OCI-LY1 (cell line): ENCODE data around the gene ZBTB38.

ENCODE experiments used
- H2AFZ ChIP-seq: fragments of 200-600 bp; sonication (generic), shearing (Covaris generic); 2 replicates; pipeline ENCODE4 v1.6.0; 2014; ENCODE audit warnings: antibody characterized with exemption, mild to moderate bottlenecking, low read length
- H3F3A ChIP-seq: fragments of 200-600 bp; sonication (generic), shearing (Covaris generic); 2 replicates; pipeline ENCODE4 v1.6.0; 2014; ENCODE audit warnings: mild to moderate bottlenecking, antibody characterized with exemption, low read length, moderate library complexity; ENCODE audit not compliant: insufficient read depth
- H3K27ac ChIP-seq: fragments of 200-600 bp; sonication (generic); 2 replicates; pipeline ENCODE4 v1.5.1; 2014; ENCODE audit warnings: low read length, mixed run types, mild to moderate bottlenecking, low read depth; ENCODE audit not compliant: poor library complexity, severe bottlenecking
- H3K27me3 ChIP-seq: fragments of 200-600 bp; sonication (generic); 2 replicates; pipeline ENCODE4 v1.6.0; 2014; ENCODE audit warnings: antibody characterized with exemption, mild to moderate bottlenecking, low read length, moderate library complexity; ENCODE audit not compliant: insufficient read depth
- H3K36me3 ChIP-seq: fragments of 200-600 bp; sonication (generic); 2 replicates; pipeline ENCODE4 v1.6.1; 2014; ENCODE audit warnings: mild to moderate bottlenecking, antibody characterized with exemption, low read length, moderate library complexity, mixed read lengths; ENCODE audit not compliant: insufficient read depth
- H3K4me1 ChIP-seq: fragments of 200-600 bp; sonication (generic); 2 replicates; pipeline ENCODE4 v1.5.1; 2014; ENCODE audit warnings: mild to moderate bottlenecking, low read length, moderate library complexity; ENCODE audit not compliant: insufficient read depth, severe bottlenecking
- H3K4me2 ChIP-seq: fragments of 200-600 bp; sonication (generic), shearing (Covaris generic); 2 replicates; pipeline ENCODE4 v1.6.1; 2014; ENCODE audit warnings: low read length
- H3K4me3 ChIP-seq: fragments of 200-600 bp; sonication (generic); 2 replicates; pipeline ENCODE4 v1.5.1; 2014; ENCODE audit warnings: low read length, low read depth, mild to moderate bottlenecking, mixed read lengths; ENCODE audit not compliant: poor library complexity, severe bottlenecking
- H3K79me2 ChIP-seq: fragments of 200-600 bp; shearing (Covaris generic); 2 replicates; pipeline ENCODE4 v1.6.1; 2016; ENCODE audit warnings: mixed run types, low read length, mixed read lengths; ENCODE audit not compliant: insufficient read depth
- H3K9ac ChIP-seq: fragments of 200-600 bp; sonication (generic), shearing (Covaris generic); 2 replicates; pipeline ENCODE4 v1.6.1; 2014; ENCODE audit warnings: mild to moderate bottlenecking, low read length, mixed read lengths
- H3K9me2 ChIP-seq: fragments of 200-600 bp; sonication (generic), shearing (Covaris generic); 2 replicates; pipeline ENCODE4 v1.6.1; 2014; ENCODE audit warnings: low read depth, mild to moderate bottlenecking, low read length, mixed read lengths
- H3K9me3 ChIP-seq: fragments of 200-600 bp; shearing (Covaris generic); 2 replicates; pipeline ENCODE4 v1.6.1; 2014; ENCODE audit warnings: low read length, mixed read lengths
- H4K20me1 ChIP-seq: fragments of 200-600 bp; sonication (generic), shearing (Covaris generic); 2 replicates; pipeline ENCODE4 v1.6.0; 2016; ENCODE audit warnings: mild to moderate bottlenecking, low read length; ENCODE audit not compliant: insufficient read depth
- EZH2 ChIP-seq: fragments of 200-600 bp; sonication (generic), shearing (Covaris generic); IDR thresholded peaks from 2 replicates; pipeline ENCODE4 v1.8.0; 2017; ENCODE audit warnings: borderline replicate concordance, mixed run types, mild to moderate bottlenecking, antibody characterized with exemption, low read length, moderate library complexity, mixed read lengths
- TF ChIP-seq, protein P1 (sequence below): fragments of 200-600 bp; sonication (generic), shearing (Covaris generic); IDR thresholded peaks from 2 replicates; pipeline ENCODE4 v1.5.1; 2017; ENCODE audit warnings: mild to moderate bottlenecking, antibody characterized with exemption, low read length, moderate library complexity, mixed read lengths

The ZBTB38 gene

DNA sequence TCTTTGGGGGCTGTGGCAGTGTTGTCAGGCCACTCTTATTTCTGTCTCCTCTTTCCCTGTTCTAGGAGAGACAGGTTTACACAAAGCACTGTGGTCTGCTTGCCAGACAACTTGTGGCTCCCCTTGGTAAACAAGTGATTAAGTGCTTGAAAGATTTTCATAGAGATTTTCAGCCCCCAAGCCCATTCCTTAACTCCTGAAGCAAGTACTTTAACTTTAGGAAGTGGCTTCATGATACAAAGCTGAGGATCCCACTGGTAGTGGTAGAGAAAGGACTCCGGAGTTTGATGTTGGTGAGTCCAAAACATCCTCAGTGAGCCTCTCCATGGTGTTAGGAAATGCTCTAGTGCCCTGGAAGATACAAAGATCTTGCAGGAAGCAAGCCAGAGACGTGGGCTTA is 12.0 kb downstream of the ZBTB38 start:
- peaks cover 6% of the 10 kb centered on the region; the same call in 1 of the 2 replicates for H3K36me3 ChIP-seq
- H3K4me3 ChIP-seq, result no peak overlapping the region
- peaks cover 4% of the 10 kb centered on the region; the same call in 1 of the 2 replicates for H3K79me2 ChIP-seq
- peaks cover 87% of the 10 kb centered on the region for H3K4me1 ChIP-seq
- H2AFZ ChIP-seq, result no peak overlapping the region
- no peaks in the 10 kb centered on the region for H3F3A ChIP-seq
- H3K9me2 ChIP-seq, result no peaks in the 10 kb centered on the region
- peak overlapping the region; percentile 45 for H3K9ac ChIP-seq
- peaks cover 3% of the 10 kb centered on the region; the same call in 1 of the 2 replicates for H3K9me3 ChIP-seq
- H4K20me1 ChIP-seq, result no peaks in the 10 kb centered on the region
- H3K27ac ChIP-seq, result peak overlapping the region; percentile 97
- H3K27me3 ChIP-seq, result no peaks in the 10 kb centered on the region
- H3K4me2 ChIP-seq, result peak overlapping the region; percentile 41
- TF ChIP-seq, protein P1, sequence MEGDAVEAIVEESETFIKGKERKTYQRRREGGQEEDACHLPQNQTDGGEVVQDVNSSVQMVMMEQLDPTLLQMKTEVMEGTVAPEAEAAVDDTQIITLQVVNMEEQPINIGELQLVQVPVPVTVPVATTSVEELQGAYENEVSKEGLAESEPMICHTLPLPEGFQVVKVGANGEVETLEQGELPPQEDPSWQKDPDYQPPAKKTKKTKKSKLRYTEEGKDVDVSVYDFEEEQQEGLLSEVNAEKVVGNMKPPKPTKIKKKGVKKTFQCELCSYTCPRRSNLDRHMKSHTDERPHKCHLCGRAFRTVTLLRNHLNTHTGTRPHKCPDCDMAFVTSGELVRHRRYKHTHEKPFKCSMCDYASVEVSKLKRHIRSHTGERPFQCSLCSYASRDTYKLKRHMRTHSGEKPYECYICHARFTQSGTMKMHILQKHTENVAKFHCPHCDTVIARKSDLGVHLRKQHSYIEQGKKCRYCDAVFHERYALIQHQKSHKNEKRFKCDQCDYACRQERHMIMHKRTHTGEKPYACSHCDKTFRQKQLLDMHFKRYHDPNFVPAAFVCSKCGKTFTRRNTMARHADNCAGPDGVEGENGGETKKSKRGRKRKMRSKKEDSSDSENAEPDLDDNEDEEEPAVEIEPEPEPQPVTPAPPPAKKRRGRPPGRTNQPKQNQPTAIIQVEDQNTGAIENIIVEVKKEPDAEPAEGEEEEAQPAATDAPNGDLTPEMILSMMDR, result no peak
- no peak for TF ChIP-seq EZH2

DNA sequence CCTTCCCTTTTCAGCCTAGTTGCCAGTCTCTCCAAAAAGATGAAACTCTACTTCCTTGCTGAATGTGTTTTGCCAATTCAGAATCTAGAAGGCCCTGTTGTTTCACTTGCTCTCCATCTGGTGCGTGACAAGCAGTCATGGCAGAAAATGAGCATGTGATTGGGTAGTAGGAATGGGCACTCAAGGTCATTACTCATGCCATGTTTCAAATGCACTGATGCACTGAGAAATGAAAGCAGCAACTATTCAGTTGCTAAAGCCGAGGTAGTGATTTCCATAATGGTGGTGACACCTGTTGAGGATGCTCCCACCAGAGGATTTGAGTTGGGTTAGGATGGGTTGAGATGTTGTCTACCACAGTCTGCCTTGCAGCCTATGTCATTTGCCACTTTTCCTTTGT is 12.7 kb downstream of the ZBTB38 start:
- H3K27me3 ChIP-seq, result no peaks in the 10 kb centered on the region
- peak overlapping the region; percentile 41 for H3K4me2 ChIP-seq
- no peaks in the 10 kb centered on the region for H3K9me2 ChIP-seq
- no peak for TF ChIP-seq EZH2
- TF ChIP-seq, protein P1, result no peak
- peak overlapping the region; percentile 97 for H3K27ac ChIP-seq
- H3K9me3 ChIP-seq, result peaks cover 3% of the 10 kb centered on the region; the same call in 1 of the 2 replicates
- peaks cover 84% of the 10 kb centered on the region for H3K4me1 ChIP-seq
- no peaks in the 10 kb centered on the region for H4K20me1 ChIP-seq
- no peak overlapping the region for H2AFZ ChIP-seq
- H3K79me2 ChIP-seq, result peaks cover 7% of the 10 kb centered on the region; the same call in 1 of the 2 replicates
- H3K36me3 ChIP-seq, result peaks cover 6% of the 10 kb centered on the region; the same call in 1 of the 2 replicates
- H3F3A ChIP-seq, result no peaks in the 10 kb centered on the region
- no peak overlapping the region for H3K4me3 ChIP-seq
- H3K9ac ChIP-seq, result peak overlapping the region; percentile 45

DNA sequence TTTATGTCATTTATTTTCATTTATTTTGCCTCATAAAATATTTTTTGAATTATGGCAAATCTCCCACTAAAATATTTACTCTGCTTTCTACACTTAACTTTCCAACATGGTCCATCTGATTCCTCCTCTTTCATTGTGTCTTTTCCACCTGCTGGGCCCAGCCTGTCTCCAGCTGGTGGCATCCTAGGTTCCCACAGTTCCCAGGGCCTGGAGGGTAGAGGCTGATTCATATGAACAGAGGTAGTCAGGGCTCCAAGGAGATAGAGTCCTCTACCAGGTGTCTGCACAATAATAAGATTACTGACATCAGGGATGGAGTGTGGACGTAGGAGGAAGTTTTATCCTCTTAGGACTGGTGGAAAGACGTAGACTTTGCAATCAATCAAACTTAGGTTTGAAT is 14.3 kb downstream of the ZBTB38 start:
- peaks cover 86% of the 10 kb centered on the region for H3K4me1 ChIP-seq
- no peak overlapping the region for H2AFZ ChIP-seq
- 0 out of 2 replicates have a peak, but pooled peaks cover 8% of the 10 kb centered on the region for H3F3A ChIP-seq
- H3K27ac ChIP-seq, result peak overlapping the region; percentile 97
- peaks cover 17% of the 10 kb centered on the region; the same call in 1 of the 2 replicates for H3K79me2 ChIP-seq
- peak overlapping the region; percentile 96 for H3K4me2 ChIP-seq
- H3K36me3 ChIP-seq, result peaks cover 6% of the 10 kb centered on the region; the same call in 1 of the 2 replicates
- H4K20me1 ChIP-seq, result no peaks in the 10 kb centered on the region
- H3K9ac ChIP-seq, result peak overlapping the region; percentile 93
- H3K9me2 ChIP-seq, result no peaks in the 10 kb centered on the region
- H3K9me3 ChIP-seq, result peaks cover 3% of the 10 kb centered on the region; the same call in 1 of the 2 replicates
- TF ChIP-seq, protein P1, result no peak
- TF ChIP-seq EZH2, result no peak
- H3K27me3 ChIP-seq, result no peaks in the 10 kb centered on the region
- peak overlapping the region; percentile 76 for H3K4me3 ChIP-seq
